GM13976 (cell line): ENCODE data around the gene STXBP2.

Experiments
- DNase-seq: peaks from one replicate; pipeline ENCODE4 v3.0.0; 2012; ENCODE audit warnings: low spot score
- CTCF ChIP-seq: IDR thresholded peaks from 2 replicates; pipeline ENCODE4 v1.5.1; 2012; ENCODE audit warnings: borderline replicate concordance, mild to moderate bottlenecking; ENCODE audit not compliant: insufficient read depth; ENCODE audit errors: extremely low read depth, missing control alignments, control extremely low read depth
- in situ Hi-C: fragments of 300-500 bp; cut with MboI; formaldehyde crosslinking; loops from one replicate; pipeline ENCODE4 v1.12.0; 2022; ENCODE audit warnings: low sequenced_read_pairs, mixed read lengths, inconsistent platforms; ENCODE audit not compliant: unreplicated experiment

Gene STXBP2

GRCh38 chr19:7625763-7626372, 11.0 kb upstream of the STXBP2 start:
- TF ChIP-seq CTCF: no peak
- in situ Hi-C loops: no loop called here
- no peak for DNase-seq

- in situ Hi-C loops: no loop called here
- DNase-seq: no peak
- TF ChIP-seq CTCF: no peak
These were observed 9.7 kb upstream of the STXBP2 start for GRCh38 chr19:7627166-7627565.

GRCh38 chr19:7628589-7629311, 8.2 kb upstream of the STXBP2 start:
- TF ChIP-seq CTCF: no peak
- DNase-seq: no peak
- in situ Hi-C loops: no loop called here

- DNase-seq: peak; percentile 99
- TF ChIP-seq CTCF: no peak
- in situ Hi-C loops: no loop called here
These were observed 7.4 kb upstream of the STXBP2 start, which contains the start of the genes PET100 and XAB2 for GRCh38 chr19:7629347-7630054. Gene PET100, plus strand, starts transcription at chr19:7629793. Its CDS starts 41 bp downstream, at chr19:7629834. Gene XAB2, minus strand, starts transcription at chr19:7629545. Its CDS starts 18 bp downstream, at chr19:7629527.

GRCh38 chr19:7631577-7631976, 5.3 kb upstream of the STXBP2 start:
- in situ Hi-C loops: no loop called here
- no peak for TF ChIP-seq CTCF
- DNase-seq: no peak

GRCh38 chr19:7632340-7633203, 4.3 kb upstream of the STXBP2 start:
- DNase-seq: no peak
- in situ Hi-C loops: no loop called here
- TF ChIP-seq CTCF: no peak
